Karpas-422 (cell line): ENCODE results near the gene TNPO1. TPM values are rescaled to one million over a fixed set of nuclear protein-coding genes. Genes with fewer than 3 reads are reported as not detected.

ENCODE experiments used
- DNase-seq: peaks from one replicate; pipeline ENCODE4 v3.0.0-alpha.2; 2015
- H2AFZ ChIP-seq: fragments of 200-600 bp; sonication (generic); 2 replicates; pipeline ENCODE4 v1.6.1; 2014; ENCODE audit warnings: antibody characterized with exemption, low read length, mixed read lengths
- H3K27ac ChIP-seq: fragments of 200-600 bp; sonication (generic); 2 replicates; pipeline ENCODE4 v1.5.1; 2014; ENCODE audit warnings: mild to moderate bottlenecking, low read length, moderate library complexity
- H3K27me3 ChIP-seq: fragments of 200-600 bp; sonication (generic); 2 replicates; pipeline ENCODE4 v1.6.1; 2014; ENCODE audit warnings: low read length, mixed read lengths
- H3K36me3 ChIP-seq: fragments of 200-600 bp; sonication (generic); 2 replicates; pipeline ENCODE4 v1.6.1; 2014; ENCODE audit warnings: low read length, mixed read lengths; ENCODE audit not compliant: insufficient read depth
- H3K4me1 ChIP-seq: fragments of 200-600 bp; sonication (generic); 2 replicates; pipeline ENCODE4 v1.6.1; 2014; ENCODE audit warnings: mild to moderate bottlenecking, low read length, mixed read lengths
- H3K4me2 ChIP-seq: fragments of 200-600 bp; sonication (generic); 2 replicates; pipeline ENCODE4 v1.6.1; 2014; ENCODE audit warnings: low read length, low read depth, mild to moderate bottlenecking; ENCODE audit not compliant: poor library complexity, severe bottlenecking
- H3K4me3 ChIP-seq: fragments of 200-600 bp; sonication (generic); 2 replicates; pipeline ENCODE4 v1.5.1; 2014; ENCODE audit warnings: mild to moderate bottlenecking, antibody characterized with exemption, low read length, mixed read lengths
- H3K79me2 ChIP-seq: fragments of 200-600 bp; sonication (generic); 2 replicates; pipeline ENCODE4 v1.6.1; 2014; ENCODE audit warnings: mild to moderate bottlenecking, low read length, mixed read lengths
- H3K9ac ChIP-seq: fragments of 200-600 bp; sonication (generic); 2 replicates; pipeline ENCODE4 v1.6.0; 2014; ENCODE audit warnings: low read length
- H3K9me2 ChIP-seq: fragments of 200-600 bp; sonication (generic), shearing (Covaris generic); replicated peaks from 2 replicates; pipeline ENCODE4 v1.6.0; 2014; ENCODE audit warnings: mild to moderate bottlenecking, low read length, moderate library complexity; ENCODE audit not compliant: insufficient read depth
- H3K9me3 ChIP-seq: fragments of 300-700, 200-600 bp; sonication (generic); 2 replicates; pipeline ENCODE4 v1.6.1; 2014; ENCODE audit warnings: low read length, mixed read lengths
- H4K20me1 ChIP-seq: fragments of 200-600 bp; sonication (generic); 2 replicates; pipeline ENCODE4 v1.6.1; 2014; ENCODE audit warnings: mild to moderate bottlenecking, antibody characterized with exemption, low read length, low read depth; ENCODE audit not compliant: insufficient read depth
- total RNA-seq: library from RNA; depleted of rRNA; stranded (reverse); fragments of >200 nt; shearing (Covaris generic); gene quantifications from 2 replicates; pipeline ENCODE4 v1.2.3, GENCODE V29; 2014; ENCODE audit warnings: low replicate concordance

TNPO1 gene
- total RNA-seq, 1 experiment from 2014 or later: 94.1 TPM

DNA sequence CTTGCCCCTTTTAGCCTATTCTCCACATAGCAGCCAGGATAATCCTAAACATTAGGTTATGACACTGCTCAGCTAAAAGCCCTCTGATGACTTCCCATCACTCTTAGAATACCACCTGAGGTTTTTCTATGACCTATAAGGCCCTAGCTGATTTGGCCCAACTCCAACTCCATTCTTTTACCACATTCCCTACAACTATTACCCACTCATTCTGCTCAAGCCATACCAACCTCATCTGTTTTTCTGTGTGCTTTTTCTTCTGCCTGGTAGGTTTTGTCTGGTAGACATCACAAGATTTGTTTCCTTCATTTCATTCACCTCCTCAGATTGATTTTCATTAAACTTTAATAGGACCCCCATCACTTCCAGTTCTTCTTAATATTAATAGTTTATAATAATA, 126.8 kb downstream of the TNPO1 start:
- H2AFZ ChIP-seq: no peak overlapping the region
- no peak for DNase-seq
- no peaks in the 10 kb centered on the region for H3K79me2 ChIP-seq
- H3K9me2 ChIP-seq: no peaks in the 10 kb centered on the region
- H4K20me1 ChIP-seq: no peaks in the 10 kb centered on the region
- H3K9me3 ChIP-seq: no peaks in the 10 kb centered on the region
- H3K4me2 ChIP-seq: no peak overlapping the region
- H3K27ac ChIP-seq: no peak overlapping the region
- no peak overlapping the region for H3K4me3 ChIP-seq
- peaks cover 9% of the 10 kb centered on the region for H3K4me1 ChIP-seq
- no peaks in the 10 kb centered on the region for H3K27me3 ChIP-seq
- no peak overlapping the region for H3K9ac ChIP-seq
- H3K36me3 ChIP-seq: no peaks in the 10 kb centered on the region

- Histone ChIP-seq H3K36me3 (no peaks in the 10 kb centered on the region), H3K9me2 (no peaks in the 10 kb centered on the region), H3K9me3 (no peaks in the 10 kb centered on the region), H4K20me1 (no peaks in the 10 kb centered on the region), H3K9ac (no peak overlapping the region), H3K27ac (no peak overlapping the region), H3K27me3 (no peaks in the 10 kb centered on the region), H3K4me2 (no peak overlapping the region), H3K79me2 (no peaks in the 10 kb centered on the region), H3K4me3 (no peak overlapping the region), H2AFZ (no peak overlapping the region), H3K4me1 (peaks cover 9% of the 10 kb centered on the region)
- no peak for DNase-seq
Observed at GRCh38 chr5:72947498-72947897, 131.0 kb downstream of the TNPO1 start.

DNA sequence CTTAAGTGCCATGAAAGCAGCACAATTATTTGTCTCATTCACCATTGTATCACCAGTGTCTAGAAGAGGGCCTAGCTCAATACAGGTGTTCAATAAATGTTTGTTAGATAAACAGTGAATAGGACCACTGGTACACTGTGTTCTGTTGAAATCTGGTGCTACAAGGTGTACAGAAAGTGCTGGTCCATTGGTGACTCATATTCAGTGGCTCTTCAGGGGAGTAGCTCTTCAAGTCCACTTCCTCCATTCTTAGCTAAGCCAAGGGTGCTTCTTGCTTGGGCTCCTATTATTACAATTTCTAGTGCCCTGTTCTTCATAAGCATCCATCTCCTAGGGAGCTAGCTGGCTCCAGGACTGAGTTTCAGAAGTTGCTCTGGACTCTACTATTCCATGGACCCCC, 133.0 kb downstream of the TNPO1 start:
- H3K4me1 ChIP-seq: peaks cover 9% of the 10 kb centered on the region
- no peak overlapping the region for H3K9ac ChIP-seq
- no peak overlapping the region for H3K4me3 ChIP-seq
- H3K79me2 ChIP-seq: no peaks in the 10 kb centered on the region
- no peaks in the 10 kb centered on the region for H3K27me3 ChIP-seq
- H3K9me3 ChIP-seq: no peaks in the 10 kb centered on the region
- H3K4me2 ChIP-seq: no peak overlapping the region
- H4K20me1 ChIP-seq: no peaks in the 10 kb centered on the region
- no peaks in the 10 kb centered on the region for H3K9me2 ChIP-seq
- no peaks in the 10 kb centered on the region for H3K36me3 ChIP-seq
- no peak overlapping the region for H3K27ac ChIP-seq
- DNase-seq: no peak
- no peak overlapping the region for H2AFZ ChIP-seq

DNA sequence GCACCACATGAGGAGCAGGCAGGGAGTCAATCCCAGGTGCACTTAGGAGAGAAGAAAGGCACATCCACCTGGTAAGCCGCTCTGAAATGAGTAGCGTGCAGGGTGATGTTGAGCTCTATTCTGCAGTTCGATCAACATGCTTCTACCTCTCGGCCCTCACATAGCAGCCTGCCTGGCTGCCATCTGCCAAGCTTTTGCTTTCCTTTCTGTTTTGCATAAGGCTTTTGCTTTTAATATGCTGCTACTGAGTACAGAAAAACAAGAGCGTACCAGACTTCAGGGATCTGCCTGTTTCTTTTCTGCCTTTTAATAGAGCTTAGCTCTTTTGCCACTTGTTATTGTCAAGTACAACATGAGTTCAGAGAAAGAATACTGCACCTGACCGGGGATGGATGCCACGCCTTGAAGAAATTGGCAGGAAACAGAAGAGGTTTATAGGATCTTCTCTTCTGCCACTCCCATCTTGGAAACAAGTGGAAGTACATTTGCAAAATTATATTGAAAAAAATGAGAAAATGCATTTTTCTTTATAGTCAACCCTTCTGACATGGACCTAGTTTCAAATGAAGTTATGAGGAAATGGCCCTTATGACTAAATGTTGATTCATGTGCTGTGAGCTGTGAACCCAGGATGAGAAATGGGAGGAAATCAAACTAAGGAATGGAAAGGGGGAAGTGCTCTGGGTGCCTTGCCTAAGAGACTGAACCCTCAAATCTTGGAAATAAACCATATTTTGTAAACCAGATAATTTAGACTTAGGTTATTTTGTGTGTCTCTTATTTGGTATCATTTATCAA, 135.4 kb downstream of the TNPO1 start:
- H3K9me2 ChIP-seq: no peaks in the 10 kb centered on the region
- no peaks in the 10 kb centered on the region for H3K9me3 ChIP-seq
- peaks cover 13% of the 10 kb centered on the region for H3K4me1 ChIP-seq
- no peak overlapping the region for H2AFZ ChIP-seq
- no peaks in the 10 kb centered on the region for H3K79me2 ChIP-seq
- 0 out of 2 replicates have a peak, but pooled peaks cover 2% of the 10 kb centered on the region for H3K27me3 ChIP-seq
- no peaks in the 10 kb centered on the region for H3K36me3 ChIP-seq
- DNase-seq: no peak
- no peak overlapping the region for H3K4me3 ChIP-seq
- H3K4me2 ChIP-seq: no peak overlapping the region
- no peaks in the 10 kb centered on the region for H4K20me1 ChIP-seq
- no peak overlapping the region for H3K9ac ChIP-seq
- no peak overlapping the region for H3K27ac ChIP-seq

DNA sequence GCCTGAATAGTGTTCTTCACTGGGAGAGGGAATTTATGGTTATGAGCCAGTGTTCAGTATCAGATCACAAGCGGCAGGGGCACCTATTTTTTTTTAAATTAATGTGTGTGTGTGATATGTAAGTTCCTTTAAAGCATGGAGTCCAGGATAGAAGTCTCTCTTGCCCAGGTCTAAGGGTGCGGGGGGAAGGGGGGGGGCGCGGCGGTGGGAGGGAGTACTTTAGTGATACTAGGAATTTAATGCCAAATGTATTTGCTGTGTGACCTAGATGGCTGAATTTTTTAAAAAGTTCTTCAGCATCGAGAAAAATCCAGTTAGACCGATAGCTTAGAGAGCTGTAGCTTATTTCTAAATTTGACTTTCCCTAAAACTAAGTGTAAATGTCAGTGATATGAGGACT, 137.9 kb downstream of the TNPO1 start:
- Histone ChIP-seq H3K4me3 (no peak overlapping the region), H3K36me3 (no peaks in the 10 kb centered on the region), H2AFZ (no peak overlapping the region), H3K4me2 (no peak overlapping the region), H3K9ac (no peak overlapping the region), H4K20me1 (no peaks in the 10 kb centered on the region), H3K27ac (no peak overlapping the region), H3K79me2 (no peaks in the 10 kb centered on the region), H3K27me3 (0 out of 2 replicates have a peak, but pooled peaks cover 2% of the 10 kb centered on the region), H3K4me1 (peaks cover 13% of the 10 kb centered on the region), H3K9me3 (no peaks in the 10 kb centered on the region), H3K9me2 (no peaks in the 10 kb centered on the region)
- no peak for DNase-seq

DNA sequence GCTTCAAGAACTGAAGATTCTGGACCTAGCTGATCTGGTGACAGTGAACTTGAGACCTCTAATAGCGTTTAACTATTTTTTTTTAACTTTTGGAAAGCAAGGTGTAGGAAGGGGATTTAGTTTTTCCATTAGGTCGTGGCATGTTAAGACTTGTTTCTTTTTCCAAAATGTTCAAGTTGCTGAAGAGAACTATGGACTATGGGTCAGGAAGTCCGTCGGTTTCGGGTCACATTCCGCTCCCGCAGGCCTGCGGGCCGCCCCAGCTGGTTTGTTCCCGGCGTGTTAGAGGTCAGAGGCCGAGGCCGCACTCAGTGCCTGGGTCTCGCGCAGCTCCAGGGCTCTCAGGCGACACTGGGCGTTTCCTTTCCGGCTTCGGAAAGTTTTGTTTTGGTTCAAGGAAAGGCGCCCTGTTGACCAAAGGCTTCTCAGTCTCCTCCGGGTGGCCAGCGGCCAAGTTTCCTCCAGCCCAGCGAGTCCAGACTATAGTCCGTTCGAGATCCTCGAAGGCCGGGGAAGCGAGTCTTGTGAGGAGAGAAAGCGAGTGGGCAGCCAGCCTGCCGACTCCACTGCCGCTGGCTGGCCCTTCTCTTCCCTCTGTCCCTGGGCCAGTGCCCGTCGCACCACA, 138.8 kb downstream of the TNPO1 start:
- H3K9me2 ChIP-seq: no peaks in the 10 kb centered on the region
- no peaks in the 10 kb centered on the region for H4K20me1 ChIP-seq
- H3K4me2 ChIP-seq: peak overlapping the region; percentile 83
- peak overlapping the region; percentile 65 for H3K9ac ChIP-seq
- H3K27me3 ChIP-seq: 0 out of 2 replicates have a peak, but pooled peaks cover 2% of the 10 kb centered on the region
- no peaks in the 10 kb centered on the region for H3K79me2 ChIP-seq
- H3K27ac ChIP-seq: no peak overlapping the region
- peaks cover 13% of the 10 kb centered on the region for H3K4me1 ChIP-seq
- peak overlapping the region; percentile 99 for H2AFZ ChIP-seq
- no peaks in the 10 kb centered on the region for H3K9me3 ChIP-seq
- peak overlapping the region; percentile 71 for H3K4me3 ChIP-seq
- no peaks in the 10 kb centered on the region for H3K36me3 ChIP-seq
- DNase-seq: no peak

GRCh38 chr5:72955768-72956323, 139.4 kb downstream of the TNPO1 start, which contains the start of gene FCHO2:
Gene FCHO2 (plus strand): TSS chr5:72956041. CDS start chr5:72956097, 56 bp downstream.
- H3K9me2 ChIP-seq: no peaks in the 10 kb centered on the region
- peaks cover 13% of the 10 kb centered on the region for H3K4me1 ChIP-seq
- H4K20me1 ChIP-seq: no peaks in the 10 kb centered on the region
- no peaks in the 10 kb centered on the region for H3K36me3 ChIP-seq
- DNase-seq: peak; percentile 97
- no peaks in the 10 kb centered on the region for H3K79me2 ChIP-seq
- H3K4me3 ChIP-seq: peak within 1 kb of the TSS; percentile 71
- H3K27me3 ChIP-seq: 0 out of 2 replicates have a peak, but pooled peaks cover 2% of the 10 kb centered on the region
- no peak within 1 kb of the TSS for H3K27ac ChIP-seq
- H2AFZ ChIP-seq: peak within 1 kb of the TSS; percentile 99
- peak within 1 kb of the TSS; percentile 83 for H3K4me2 ChIP-seq
- H3K9ac ChIP-seq: peak within 1 kb of the TSS; percentile 65
- H3K9me3 ChIP-seq: no peaks in the 10 kb centered on the region
